GM10248 (cell line): ENCODE results near the gene DNAJC7.

Source experiments
- CTCF ChIA-PET: fragments of 300-600 bp; sonication (Branson Sonifier 250); formaldehyde crosslinking; extraction: SDS; loops from one replicate; lab custom pipeline; 2021; ENCODE audit warnings: antibody characterized with exemption; lab: Yijun Ruan, JAX
- POLR2A ChIA-PET: fragments of 350-650 bp; sonication (Branson Sonifier 250); formaldehyde crosslinking; extraction: SDS; loops from one replicate; lab custom pipeline; 2020; ENCODE audit warnings: antibody characterized with exemption; lab: Yijun Ruan, JAX
- DNase-seq: peaks from one replicate; pipeline ENCODE4 v3.0.0; 2012; ENCODE audit errors: extremely low spot score
- CTCF ChIP-seq: IDR thresholded peaks from 2 replicates; pipeline ENCODE4 v1.5.1; 2012; ENCODE audit warnings: mild to moderate bottlenecking, low read depth; ENCODE audit errors: extremely low read depth, missing control alignments, control extremely low read depth

DNAJC7 gene

GRCh38 chr17:41966463-41967140, 50.6 kb downstream of the DNAJC7 start, which contains the start of gene CNP:
Gene CNP (plus strand): TSS chr17:41966795. CDS start chr17:41966885, 90 bp downstream.
- TF ChIP-seq CTCF, result no peak
- peak; percentile 97 for DNase-seq
- ChIA-PET POLR2A (interaction anchor here (0.6 to 1.8 kb wide), 16 partner anchors 9 to 1727 kb away, joined by 3 to 14 read pairs (median 3); partner anchors contain the start of genes DHX58, DNAJC7 and ODAD4), CTCF (interaction anchor here (0.7 to 12.1 kb wide), 10 partner anchors 11 to 436 kb away, joined by 3 to 172 read pairs (median 4); partner anchors contain the start of genes DHX58, DNAJC7, KAT2A and NKIRAS2)

DNA sequence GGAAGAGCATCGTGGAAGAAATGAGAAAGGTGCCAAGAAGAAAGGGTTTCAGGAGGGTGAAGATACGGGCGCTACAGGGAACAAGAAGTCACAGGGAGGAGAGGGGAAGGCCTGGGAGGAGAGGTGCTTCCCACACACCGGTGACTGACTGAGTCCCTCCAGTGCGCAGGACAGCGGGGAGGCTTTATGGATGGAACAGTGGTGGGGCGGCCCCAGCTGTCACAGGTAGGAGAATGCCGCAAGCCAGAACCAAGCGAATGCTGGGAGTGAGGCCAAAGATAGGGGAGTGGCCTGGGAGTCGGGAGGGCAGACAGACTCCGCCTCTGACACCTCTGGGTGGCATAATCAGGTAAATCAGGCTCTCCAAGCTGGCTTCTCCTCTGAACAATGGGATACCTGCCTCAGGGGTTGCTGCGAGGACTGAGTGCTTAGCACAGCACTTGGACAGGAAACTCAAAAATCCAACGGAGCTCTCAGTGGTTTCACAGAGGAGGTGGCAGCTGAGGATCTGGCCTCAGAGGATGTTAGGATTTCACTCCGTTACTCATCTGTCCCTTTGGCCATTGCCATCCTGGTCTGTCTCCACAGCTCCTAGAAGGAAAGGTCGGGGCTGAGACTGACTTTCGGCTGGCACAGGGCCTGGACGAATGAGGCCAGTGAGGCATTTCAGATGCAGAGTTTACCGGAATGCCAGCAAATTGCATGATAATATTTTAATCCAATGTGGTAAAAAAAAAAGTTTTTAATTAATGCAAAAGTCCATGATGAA, 51.4 kb downstream of the DNAJC7 start:
- POLR2A ChIA-PET, result interaction anchor here (0.6 to 1.8 kb wide), 14 partner anchors 10 to 1726 kb away, joined by 3 to 14 read pairs (median 3); partner anchors contain the start of genes DHX58, DNAJC7 and ODAD4
- DNase-seq, result peak; percentile 77
- no peak for TF ChIP-seq CTCF
- CTCF ChIA-PET, result interaction anchor here (0.9 to 12.1 kb wide), 10 partner anchors 9 to 150 kb away, joined by 3 to 172 read pairs (median 4); partner anchors contain the start of genes DHX58, DNAJC7, KAT2A and NKIRAS2

GRCh38 chr17:41962768-41963434, 54.3 kb downstream of the DNAJC7 start:
- POLR2A ChIA-PET, result no interaction called here
- CTCF ChIA-PET, result interaction anchor here (0.7 to 12.1 kb wide), 18 partner anchors 9 to 153 kb away, joined by 3 to 172 read pairs (median 5); partner anchors contain the start of genes DHX58, DNAJC7, KAT2A and NKIRAS2
- TF ChIP-seq CTCF, result peak; percentile 96
- DNase-seq, result peak; percentile 85

- CTCF ChIA-PET, result interaction anchor here (0.7 to 12.1 kb wide), 11 partner anchors 10 to 154 kb away, joined by 3 to 172 read pairs (median 6); partner anchors contain the start of genes DHX58, DNAJC7, KAT2A and NKIRAS2
- POLR2A ChIA-PET, result no interaction called here
- no peak for TF ChIP-seq CTCF
- no peak for DNase-seq
These were observed 55.1 kb downstream of the DNAJC7 start for GRCh38 chr17:41962111-41962510.

DNA sequence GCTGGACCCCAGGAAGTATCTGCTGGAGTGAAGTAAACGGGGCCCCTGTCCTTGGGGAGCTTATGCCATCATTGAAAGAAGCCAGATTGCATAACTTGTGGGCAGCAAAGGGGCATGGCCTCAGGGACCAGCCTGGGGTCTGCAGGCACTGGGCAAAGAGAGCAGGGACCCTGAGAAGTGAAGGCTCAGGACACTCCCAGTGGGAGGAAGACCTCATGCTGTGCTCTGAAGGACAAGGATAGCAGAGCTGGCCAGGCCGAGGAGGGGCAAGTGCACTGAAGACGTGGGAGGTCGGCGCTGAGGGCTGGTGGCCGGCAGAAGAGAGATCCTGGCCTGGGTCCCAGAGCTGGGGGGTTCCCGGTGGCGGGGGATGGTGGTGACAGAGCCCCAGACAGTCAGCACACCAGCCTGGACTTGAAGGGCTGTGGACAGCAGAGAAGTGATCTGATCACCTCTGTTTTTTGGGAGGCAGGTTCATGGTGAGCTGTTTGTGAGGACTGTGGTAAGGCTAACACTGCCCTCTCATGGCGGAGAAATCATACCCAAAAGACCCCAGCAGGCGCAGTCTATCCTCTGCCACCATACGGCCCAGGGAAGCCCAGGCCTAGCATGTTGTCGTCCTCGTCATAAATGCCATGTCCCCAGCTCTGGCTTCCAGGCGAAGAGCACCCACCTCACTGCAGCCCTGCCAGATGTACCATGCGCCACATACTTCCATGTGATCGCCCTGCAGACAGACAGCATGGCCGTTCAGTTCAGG, 57.7 kb downstream of the DNAJC7 start:
- no peak for TF ChIP-seq CTCF
- POLR2A ChIA-PET, result no interaction called here
- CTCF ChIA-PET, result interaction anchor here (0.7 to 12.1 kb wide), 9 partner anchors 10 to 224 kb away, joined by 3 to 172 read pairs (median 4); partner anchors contain the start of genes DHX58, KAT2A and NKIRAS2
- DNase-seq, result no peak
